Measurements from ENCODE around the gene CCDC187. TPM values are rescaled to one million over a fixed set of nuclear protein-coding genes. Genes with fewer than 3 reads are reported as not detected.
A peak's percentile ranks its signal among the peaks of the same experiment; 100 is the strongest.

The CCDC187 gene
- polyA plus RNA-seq, 1 donor (not counting 4 experiments of a cell fraction or from before 2014, with no cell fraction given), result 0.03 TPM

DNA sequence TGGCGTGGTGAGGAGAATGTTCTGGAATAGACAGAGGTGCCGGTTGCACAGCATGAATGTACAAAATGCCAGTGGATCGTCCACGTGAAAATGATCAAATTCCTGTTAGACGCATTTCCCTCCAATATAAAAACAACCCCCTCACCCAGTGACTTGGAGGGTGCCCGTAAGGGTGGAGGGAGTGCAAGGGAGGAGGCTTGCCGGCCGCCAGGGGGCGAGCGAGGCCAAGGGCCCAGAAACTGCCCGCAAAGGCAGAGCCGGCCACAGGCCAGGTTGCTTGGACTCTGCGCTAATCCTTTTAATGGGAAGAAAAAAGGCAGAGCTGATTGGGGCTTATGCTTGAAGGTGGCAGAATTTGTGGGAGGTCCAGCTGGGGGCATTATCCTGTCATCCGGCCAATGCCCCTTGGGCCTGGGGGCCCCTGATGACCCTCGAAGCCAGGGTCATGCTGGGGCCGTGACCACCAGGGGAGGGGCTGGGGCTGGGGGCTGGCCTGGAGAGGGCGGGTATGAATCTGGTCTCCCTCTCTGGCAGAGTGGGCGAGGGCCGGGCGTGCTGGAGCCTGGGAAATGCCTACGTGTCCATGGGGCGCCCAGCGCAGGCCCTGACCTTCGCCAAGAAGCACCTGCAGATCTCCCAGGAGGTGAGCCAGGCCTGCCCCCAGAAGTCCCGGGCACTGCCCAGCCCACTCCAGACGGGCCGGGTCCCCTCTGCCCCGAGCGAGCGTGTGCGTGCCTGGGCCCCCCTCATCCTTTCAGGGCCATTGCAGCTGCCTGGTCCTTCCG, 35.5 kb upstream of the CCDC187 start:
- TF ChIP-seq CTCF (optimal IDR thresholded peaks at IDR 0.05 in 1 of 3, IDR thresholded peaks at IDR 0.05 in 1 of 3, conservative IDR thresholded peaks at IDR 0.05 in 1 of 3; ENCODE audit: extremely low read depth in 1 of 3, insufficient read depth in 2 of 3, low read length in 3 of 3), result peak; percentile 64 to 90 (median 75)
- no peak for TF ChIP-seq EZH2 (IDR thresholded peaks at IDR 0.05; ENCODE audit: low read length)

GRCh38 chr9:136338511-136338910, 34.6 kb upstream of the CCDC187 start:
- no peak overlapping the region for H2AFZ ChIP-seq (ENCODE audit: control insufficient read depth, low read length)
- FAIRE-seq (no peak), DNase-seq (ENCODE audit: low read depth, low spot score) (no peak)
- no peaks in the 10 kb centered on the region for H3K79me2 ChIP-seq (ENCODE audit: control insufficient read depth, insufficient read depth, low read length)
- H3K4me1 ChIP-seq (ENCODE audit: control insufficient read depth, extremely low read depth, insufficient read depth, low read length), result peaks cover 3% of the 10 kb centered on the region
- no peak overlapping the region for H3K4me3 ChIP-seq (ENCODE audit: control insufficient read depth in 2 of 3, extremely low read depth in 1 of 3, insufficient read depth in 2 of 3, low read depth in 1 of 3, low read length in 3 of 3)
- dilution Hi-C loops (cut with MboI; ENCODE audit: extremely low pct_ligation_motif_present, low sequenced_read_pairs), result no loop called here
- H3K9ac ChIP-seq (ENCODE audit: control insufficient read depth, extremely low read depth, insufficient read depth, low read length), result no peak overlapping the region
- no peaks in the 10 kb centered on the region for H4K20me1 ChIP-seq (ENCODE audit: control insufficient read depth, extremely low read depth, insufficient read depth, low read length)
- no peaks in the 10 kb centered on the region for H3K9me3 ChIP-seq (ENCODE audit: control insufficient read depth, low read depth, low read length)
- peaks cover 4% of the 10 kb centered on the region for H3K27me3 ChIP-seq (ENCODE audit: control insufficient read depth, extremely low read depth, insufficient read depth, low read length)
- H3K27ac ChIP-seq (ENCODE audit: control insufficient read depth, insufficient read depth, low read length), result no peak overlapping the region
- no peak overlapping the region for H3K4me2 ChIP-seq (ENCODE audit: control insufficient read depth, extremely low read depth, insufficient read depth, low read depth, low read length)
- no peak for TF ChIP-seq CTCF (optimal IDR thresholded peaks at IDR 0.05 in 1 of 3, IDR thresholded peaks at IDR 0.05 in 1 of 3, conservative IDR thresholded peaks at IDR 0.05 in 1 of 3; ENCODE audit: extremely low read depth in 1 of 3, insufficient read depth in 2 of 3, low read length in 3 of 3)
- no peak for TF ChIP-seq EZH2 (IDR thresholded peaks at IDR 0.05; ENCODE audit: low read length)
- peaks cover 0 to 3% of the 10 kb centered on the region in 2 experiments for H3K36me3 ChIP-seq (ENCODE audit: control insufficient read depth in 2 of 2, extremely low read depth in 1 of 2, insufficient read depth in 2 of 2, low read length in 2 of 2)
- no peaks in the 10 kb centered on the region for H3K9me1 ChIP-seq (ENCODE audit: control insufficient read depth, extremely low read depth, insufficient read depth, low read length)

More for the DNA sequence above, 35.5 kb upstream of the CCDC187 start:
- FAIRE-seq, result no peak
- H3K4me2 ChIP-seq (ENCODE audit: control insufficient read depth, extremely low read depth, insufficient read depth, low read depth, low read length), result no peak overlapping the region
- no peaks in the 10 kb centered on the region for H3K9me1 ChIP-seq (ENCODE audit: control insufficient read depth, extremely low read depth, insufficient read depth, low read length)
- DNase-seq (ENCODE audit: low read depth, low spot score), result no peak
- no peak overlapping the region for H3K4me3 ChIP-seq (ENCODE audit: control insufficient read depth in 2 of 3, extremely low read depth in 1 of 3, insufficient read depth in 2 of 3, low read depth in 1 of 3, low read length in 3 of 3)
- peaks cover 3% of the 10 kb centered on the region for H3K4me1 ChIP-seq (ENCODE audit: control insufficient read depth, extremely low read depth, insufficient read depth, low read length)
- H3K9me3 ChIP-seq (ENCODE audit: control insufficient read depth, low read depth, low read length), result no peaks in the 10 kb centered on the region
- H3K36me3 ChIP-seq (ENCODE audit: control insufficient read depth in 2 of 2, extremely low read depth in 1 of 2, insufficient read depth in 2 of 2, low read length in 2 of 2), result peaks cover 0 to 3% of the 10 kb centered on the region in 2 experiments
- no peaks in the 10 kb centered on the region for H4K20me1 ChIP-seq (ENCODE audit: control insufficient read depth, extremely low read depth, insufficient read depth, low read length)
- no peak overlapping the region for H3K9ac ChIP-seq (ENCODE audit: control insufficient read depth, extremely low read depth, insufficient read depth, low read length)
- H2AFZ ChIP-seq (ENCODE audit: control insufficient read depth, low read length), result no peak overlapping the region
- no peak overlapping the region for H3K27ac ChIP-seq (ENCODE audit: control insufficient read depth, insufficient read depth, low read length)
- no peaks in the 10 kb centered on the region for H3K79me2 ChIP-seq (ENCODE audit: control insufficient read depth, insufficient read depth, low read length)
- dilution Hi-C loops (cut with MboI; ENCODE audit: extremely low pct_ligation_motif_present, low sequenced_read_pairs), result no loop called here
- peaks cover 4% of the 10 kb centered on the region for H3K27me3 ChIP-seq (ENCODE audit: control insufficient read depth, extremely low read depth, insufficient read depth, low read length)
